Type B pancreatic cell (in vitro differentiated cells): Measurements from ENCODE around the gene KLK8. TPM values are rescaled to one million over a fixed set of nuclear protein-coding genes. Genes with fewer than 3 reads are reported as not detected.

Source experiments
- DNase-seq: peaks from one replicate; pipeline ENCODE4 v3.0.0; 2021; ENCODE audit warnings: mixed read lengths; ENCODE audit not compliant: unreplicated experiment; ENCODE audit errors: extremely low spot score
- H3K27ac Mint-ChIP-seq: 2 replicates; pipeline ENCODE4 v1.8.0; 2021; ENCODE audit warnings: mild to moderate bottlenecking, mixed read lengths
- H3K27me3 Mint-ChIP-seq: 2 replicates; pipeline ENCODE4 v1.8.0; 2021; ENCODE audit warnings: mixed read lengths
- H3K36me3 Mint-ChIP-seq: 2 replicates; pipeline ENCODE4 v1.8.0; 2021; ENCODE audit warnings: mixed read lengths
- H3K4me1 Mint-ChIP-seq: one replicate; pipeline ENCODE4 v1.8.0; 2021; ENCODE audit warnings: mixed read lengths; ENCODE audit not compliant: unreplicated experiment
- H3K4me3 Mint-ChIP-seq: 2 replicates; pipeline ENCODE4 v1.8.0; 2021; ENCODE audit warnings: mild to moderate bottlenecking, mixed read lengths
- H3K9me3 Mint-ChIP-seq: 2 replicates; pipeline ENCODE4 v1.8.0; 2021; ENCODE audit warnings: mixed read lengths
- total RNA-seq: library from RNA; stranded (reverse); gene quantifications from 2 replicates; pipeline ENCODE4 v1.2.1, GENCODE V29; 2021; ENCODE audit warnings: low replicate concordance
- TF ChIP-seq, protein P1 (sequence below): fragments of 200-600 bp; sonication (generic); conservative IDR thresholded peaks from 2 replicates; pipeline ENCODE4 v1.5.0; 2021; ENCODE audit warnings: antibody characterized with exemption, mild to moderate bottlenecking

KLK8 gene
- total RNA-seq, 1 donor from 2014 or later: 2.6 TPM

GRCh38 chr19:50947123-50947522 lies 54.3 kb downstream of the KLK8 start:
- H3K36me3 Mint-ChIP-seq: no peaks in the 10 kb centered on the region
- TF ChIP-seq, protein P1, sequence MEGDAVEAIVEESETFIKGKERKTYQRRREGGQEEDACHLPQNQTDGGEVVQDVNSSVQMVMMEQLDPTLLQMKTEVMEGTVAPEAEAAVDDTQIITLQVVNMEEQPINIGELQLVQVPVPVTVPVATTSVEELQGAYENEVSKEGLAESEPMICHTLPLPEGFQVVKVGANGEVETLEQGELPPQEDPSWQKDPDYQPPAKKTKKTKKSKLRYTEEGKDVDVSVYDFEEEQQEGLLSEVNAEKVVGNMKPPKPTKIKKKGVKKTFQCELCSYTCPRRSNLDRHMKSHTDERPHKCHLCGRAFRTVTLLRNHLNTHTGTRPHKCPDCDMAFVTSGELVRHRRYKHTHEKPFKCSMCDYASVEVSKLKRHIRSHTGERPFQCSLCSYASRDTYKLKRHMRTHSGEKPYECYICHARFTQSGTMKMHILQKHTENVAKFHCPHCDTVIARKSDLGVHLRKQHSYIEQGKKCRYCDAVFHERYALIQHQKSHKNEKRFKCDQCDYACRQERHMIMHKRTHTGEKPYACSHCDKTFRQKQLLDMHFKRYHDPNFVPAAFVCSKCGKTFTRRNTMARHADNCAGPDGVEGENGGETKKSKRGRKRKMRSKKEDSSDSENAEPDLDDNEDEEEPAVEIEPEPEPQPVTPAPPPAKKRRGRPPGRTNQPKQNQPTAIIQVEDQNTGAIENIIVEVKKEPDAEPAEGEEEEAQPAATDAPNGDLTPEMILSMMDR: no peak
- no peak for DNase-seq
- H3K27me3 Mint-ChIP-seq: peaks cover 27% of the 10 kb centered on the region
- H3K4me1 Mint-ChIP-seq: no peaks in the 10 kb centered on the region
- no peaks in the 10 kb centered on the region for H3K9me3 Mint-ChIP-seq
- no peak overlapping the region for H3K27ac Mint-ChIP-seq
- H3K4me3 Mint-ChIP-seq: no peak overlapping the region

Other genes with a start within 250 kb of the KLK8 start
- not detected in 2 replicates for gene GPR32, start 231.1 kb downstream of the KLK8 start, total RNA-seq
- not detected in 2 replicates for gene ACP4, start 211.2 kb downstream of the KLK8 start, total RNA-seq
- gene KLK1, start 177.8 kb downstream of the KLK8 start, total RNA-seq: 1.5 and 2.9 TPM in 2 replicates
- gene KLK15, start 168.0 kb downstream of the KLK8 start, total RNA-seq: 0.26 TPM in 1 of 2 replicates, not detected in the other
- not detected in 2 replicates for gene KLK3, start 146.7 kb downstream of the KLK8 start, total RNA-seq
- gene KLK2, start 128.2 kb downstream of the KLK8 start, total RNA-seq: 0.43 TPM in 1 of 2 replicates, not detected in the other
- gene KLK4, start 90.2 kb downstream of the KLK8 start, total RNA-seq: 0.46 TPM in 1 of 2 replicates, not detected in the other
- gene KLK5, start 48.6 kb downstream of the KLK8 start, total RNA-seq: not detected in 2 replicates
- 5.0 and 5.5 TPM in 2 replicates for gene KLK6, start 32.0 kb downstream of the KLK8 start, total RNA-seq
- gene KLK7, start 17.7 kb downstream of the KLK8 start, total RNA-seq: 0.36 TPM in 1 of 2 replicates, not detected in the other
- 1.8 and 2.2 TPM in 2 replicates for gene KLK10, start 18.1 kb upstream of the KLK8 start, total RNA-seq
- gene KLK11, start 25.0 kb upstream of the KLK8 start, total RNA-seq: 1.3 and 1.4 TPM in 2 replicates
- 0.83 and 1.6 TPM in 2 replicates for gene KLK12, start 33.4 kb upstream of the KLK8 start, total RNA-seq
- 1.5 and 4.7 TPM in 2 replicates for gene KLK13, start 63.5 kb upstream of the KLK8 start, total RNA-seq
- gene KLK14, start 81.3 kb upstream of the KLK8 start, total RNA-seq: 0.29 and 0.43 TPM in 2 replicates
- gene CTU1, start 106.8 kb upstream of the KLK8 start, total RNA-seq: 8.4 and 9.3 TPM in 2 replicates
- not detected in 2 replicates for gene SIGLEC9, start 123.3 kb upstream of the KLK8 start, total RNA-seq
- gene SIGLEC7, start 140.7 kb upstream of the KLK8 start, total RNA-seq: not detected in 2 replicates
- gene CD33, start 223.5 kb upstream of the KLK8 start, total RNA-seq: not detected in 2 replicates
- gene SIGLECL1, start 249.5 kb upstream of the KLK8 start, total RNA-seq: not detected in 2 replicates